ENCODE measurements around the gene ZNF296. TPM values are rescaled to one million over a fixed set of nuclear protein-coding genes. Genes with fewer than 3 reads are reported as not detected.
A peak's percentile ranks its signal among the peaks of the same experiment; 100 is the strongest.
"Not testable (repeated sequence)": the region's sequence is repeated elsewhere in the genome, so short reads cannot be mapped to it uniquely, and the experiment has no call there.

ZNF296 gene
- 10 to 100 TPM in 2 of 3 donors, 1 to 10 TPM in 1; 4.0 to 25.6 (median 12.4) TPM for polyA plus RNA-seq

DNA sequence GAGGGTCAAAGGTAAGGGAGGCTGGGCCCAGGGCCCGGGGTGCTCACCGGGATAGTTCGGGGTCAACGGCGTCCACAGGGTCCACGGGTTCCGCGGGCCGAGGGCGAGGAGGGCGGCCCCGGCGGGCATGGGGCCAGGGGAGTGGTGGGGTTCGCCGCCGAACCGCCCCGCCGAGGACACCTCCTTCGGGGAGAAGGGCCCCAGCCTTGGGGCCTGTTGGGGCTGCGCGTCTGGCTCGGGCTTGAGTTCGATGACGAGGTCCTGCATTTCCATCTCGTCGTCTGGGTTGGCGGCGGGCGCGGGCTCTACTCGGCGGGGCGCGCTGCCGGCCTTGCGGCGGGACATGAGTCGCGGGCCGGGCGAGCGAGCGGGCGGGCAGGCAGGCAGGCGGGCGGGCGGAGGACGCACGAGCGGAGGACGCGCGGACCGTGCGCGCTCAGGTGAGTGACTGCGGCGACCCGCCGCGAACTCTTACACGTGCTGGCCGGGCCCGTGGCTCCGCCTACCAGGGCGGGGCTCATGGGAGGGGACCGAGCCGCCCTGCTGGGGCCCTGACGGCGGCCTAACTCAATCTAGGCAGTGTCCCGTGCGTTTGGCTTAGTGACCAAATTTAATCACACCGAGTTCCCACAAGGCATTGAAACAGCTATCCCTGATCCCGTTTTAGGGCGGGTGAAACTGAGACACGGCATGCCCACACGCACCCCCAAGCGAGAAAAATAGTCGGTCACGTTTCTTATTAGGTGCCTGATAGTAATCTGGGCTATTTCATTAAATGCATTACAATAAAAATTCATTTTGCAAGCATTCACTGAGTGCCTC is at the start of gene ZNF296:
Gene ZNF296, minus strand, starts transcription at position 450 of the 822 bp plus-strand sequence. Its CDS starts 105 bp downstream, at position 345.
- H3K4me3 Mint-ChIP-seq: peak within 1 kb of the TSS; percentile 64 to 90 (median 88)
- peak within 1 kb of the TSS; percentile 75 to 94 (median 88) for H3K27ac Mint-ChIP-seq
- no peaks in the 10 kb centered on the region for H3K36me3 Mint-ChIP-seq
- H3K4me1 Mint-ChIP-seq: peaks cover 48 to 50% of the 10 kb centered on the region in 2 donors
- no peaks in the 10 kb centered on the region for H3K9me3 Mint-ChIP-seq
- peaks cover 0 to 17% (median 2%) of the 10 kb centered on the region in 3 donors for H3K27me3 Mint-ChIP-seq (ENCODE audit: low read depth in 3 of 3)
- peak; percentile 73 to 78 (median 78) for DNase-seq

DNA sequence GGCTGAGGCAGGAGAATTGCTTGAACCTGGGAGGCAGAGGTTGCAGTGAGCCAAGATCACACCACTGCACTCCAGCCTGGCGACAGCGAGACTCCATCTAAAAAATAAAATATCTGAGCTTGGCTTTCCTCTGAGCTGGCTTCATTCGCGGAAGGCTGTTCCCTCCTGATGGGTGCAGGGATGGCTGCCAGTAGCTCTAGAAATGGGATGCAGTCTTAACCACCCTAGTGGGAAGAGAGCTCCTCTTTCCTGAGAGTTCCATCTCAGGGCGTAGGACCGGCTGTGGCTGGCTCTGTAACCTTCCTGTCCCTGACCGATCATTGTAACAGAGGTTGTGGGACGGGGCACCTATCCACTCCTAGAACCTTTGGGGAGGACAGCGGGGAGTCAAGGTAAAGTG is 49.1 kb upstream of the ZNF296 start:
- no peak for DNase-seq
- no peaks in the 10 kb centered on the region for H3K9me3 Mint-ChIP-seq
- H3K4me3 Mint-ChIP-seq: no peak overlapping the region
- H3K27me3 Mint-ChIP-seq (ENCODE audit: low read depth in 3 of 3): peaks cover 0 to 2% (median 0%) of the 10 kb centered on the region in 3 donors
- no peaks in the 10 kb centered on the region for H3K36me3 Mint-ChIP-seq
- peaks cover 36 to 40% of the 10 kb centered on the region in 2 donors for H3K4me1 Mint-ChIP-seq
- no peak overlapping the region for H3K27ac Mint-ChIP-seq

DNA sequence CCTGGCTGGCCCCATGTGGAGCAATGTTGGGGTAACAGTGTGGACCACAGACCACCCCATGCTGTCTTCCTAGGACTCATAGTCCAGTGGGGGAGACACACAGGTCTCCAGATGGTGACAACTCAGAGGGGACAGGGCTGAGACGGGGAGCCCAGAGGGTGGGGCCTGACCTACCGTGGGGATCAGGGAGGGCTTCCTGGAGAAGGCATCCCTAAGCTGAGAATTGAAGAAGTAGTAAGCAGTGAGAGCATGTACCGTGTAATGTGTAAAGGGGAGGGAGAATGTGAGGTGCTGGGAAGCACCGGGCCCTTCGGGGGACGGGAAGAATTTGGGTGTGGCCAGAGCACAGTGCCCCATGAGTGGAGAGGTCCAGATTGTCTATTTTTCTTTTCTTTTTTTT is 47.7 kb upstream of the ZNF296 start:
- Mint-ChIP-seq H3K4me1 (peaks cover 46 to 50% of the 10 kb centered on the region in 2 donors), H3K27me3 (ENCODE audit: low read depth in 3 of 3) (peaks cover 0 to 2% (median 0%) of the 10 kb centered on the region in 3 donors), H3K27ac (peak overlapping the region in 1 of 6 donors; percentile 40), H3K9me3 (no peaks in the 10 kb centered on the region), H3K36me3 (no peaks in the 10 kb centered on the region), H3K4me3 (no peak overlapping the region)
- DNase-seq: no peak

DNA sequence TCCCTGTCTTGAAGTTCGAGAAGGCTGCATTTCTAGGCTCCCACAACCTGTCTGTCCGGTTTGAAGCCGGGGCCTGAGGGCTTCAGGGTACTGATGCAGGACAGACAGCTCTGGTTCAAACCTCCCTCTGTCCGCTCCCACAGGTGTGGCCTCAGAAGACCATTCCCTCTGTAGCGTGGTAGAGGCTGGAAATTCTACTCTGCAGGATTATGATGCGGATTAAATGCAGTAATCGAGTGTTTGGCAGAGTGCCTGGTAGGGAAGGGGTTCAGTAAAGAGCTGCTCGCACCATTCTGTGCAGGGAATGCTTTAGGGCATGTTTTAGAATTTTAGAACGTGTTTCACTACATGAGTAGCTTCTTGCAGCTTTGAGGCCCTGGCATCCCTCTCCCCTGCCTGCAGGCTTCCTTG is 47.2 kb upstream of the ZNF296 start:
- Mint-ChIP-seq H3K27me3 (ENCODE audit: low read depth in 3 of 3) (no peaks in the 10 kb centered on the region), H3K9me3 (no peaks in the 10 kb centered on the region), H3K4me3 (no peak overlapping the region), H3K27ac (no peak overlapping the region), H3K4me1 (peaks cover 51 to 55% of the 10 kb centered on the region in 2 donors), H3K36me3 (no peaks in the 10 kb centered on the region)
- DNase-seq: no peak

DNA sequence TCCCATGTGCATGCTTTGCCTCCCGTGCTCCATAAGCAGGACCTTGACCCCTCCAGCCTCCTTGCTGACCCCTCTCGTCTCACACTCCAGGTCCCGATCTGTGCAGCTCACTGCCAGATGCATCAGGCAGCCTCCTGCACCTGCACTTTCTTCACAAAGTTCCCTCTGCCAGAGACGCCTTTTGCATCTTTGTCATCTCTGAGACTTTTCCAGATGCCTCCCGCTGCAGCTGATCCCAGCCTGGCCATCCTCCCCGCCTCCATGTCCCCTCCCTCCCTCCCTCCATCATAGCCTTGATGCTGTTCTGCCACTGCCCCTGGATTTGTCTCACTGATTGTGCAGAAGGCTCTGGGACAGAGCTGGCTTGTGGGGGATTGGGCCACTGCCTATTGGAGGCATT is 46.6 kb upstream of the ZNF296 start:
- H3K27ac Mint-ChIP-seq: peak overlapping the region in 2 of 6 donors; percentile 28 to 89
- no peaks in the 10 kb centered on the region for H3K9me3 Mint-ChIP-seq
- no peaks in the 10 kb centered on the region for H3K27me3 Mint-ChIP-seq (ENCODE audit: low read depth in 3 of 3)
- no peak for DNase-seq
- H3K36me3 Mint-ChIP-seq: no peaks in the 10 kb centered on the region
- peaks cover 57 to 62% of the 10 kb centered on the region in 2 donors for H3K4me1 Mint-ChIP-seq
- no peak overlapping the region for H3K4me3 Mint-ChIP-seq

DNA sequence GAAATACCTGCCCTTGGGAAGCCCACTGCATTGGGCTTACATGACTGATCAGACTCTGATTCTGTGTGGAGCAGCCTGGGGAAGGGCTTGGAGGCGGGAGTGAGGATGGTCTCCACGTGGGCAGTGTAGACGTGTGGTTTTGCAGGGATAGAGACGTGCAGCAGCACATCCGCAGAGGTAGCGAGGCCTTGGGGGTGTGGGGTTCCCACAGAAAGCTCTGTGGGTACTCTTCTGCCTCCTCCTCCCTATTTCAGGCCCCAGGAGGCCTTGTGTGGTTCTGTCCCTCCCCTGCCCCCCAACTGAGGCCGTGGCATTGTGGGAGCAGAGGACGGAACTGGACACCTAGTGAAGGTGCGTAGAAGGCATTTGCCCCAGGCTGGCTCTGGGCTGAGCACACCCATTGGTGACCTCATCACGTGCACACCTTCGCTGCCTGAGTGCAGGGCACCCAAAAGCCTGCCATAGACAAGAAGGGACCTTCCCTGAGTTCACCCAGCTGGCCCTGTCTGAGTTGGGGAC is 45.6 kb upstream of the ZNF296 start:
- H3K27me3 Mint-ChIP-seq (ENCODE audit: low read depth in 3 of 3): peaks cover 0 to 1% (median 0%) of the 10 kb centered on the region in 3 donors
- no peaks in the 10 kb centered on the region for H3K36me3 Mint-ChIP-seq
- H3K27ac Mint-ChIP-seq: peak overlapping the region in 4 of 6 donors; percentile 29 to 79 (median 34)
- H3K4me3 Mint-ChIP-seq: peak overlapping the region in 2 of 5 donors; percentile 8 to 36
- peaks cover 67 to 71% of the 10 kb centered on the region in 2 donors for H3K4me1 Mint-ChIP-seq
- DNase-seq: no peak
- no peaks in the 10 kb centered on the region for H3K9me3 Mint-ChIP-seq

DNA sequence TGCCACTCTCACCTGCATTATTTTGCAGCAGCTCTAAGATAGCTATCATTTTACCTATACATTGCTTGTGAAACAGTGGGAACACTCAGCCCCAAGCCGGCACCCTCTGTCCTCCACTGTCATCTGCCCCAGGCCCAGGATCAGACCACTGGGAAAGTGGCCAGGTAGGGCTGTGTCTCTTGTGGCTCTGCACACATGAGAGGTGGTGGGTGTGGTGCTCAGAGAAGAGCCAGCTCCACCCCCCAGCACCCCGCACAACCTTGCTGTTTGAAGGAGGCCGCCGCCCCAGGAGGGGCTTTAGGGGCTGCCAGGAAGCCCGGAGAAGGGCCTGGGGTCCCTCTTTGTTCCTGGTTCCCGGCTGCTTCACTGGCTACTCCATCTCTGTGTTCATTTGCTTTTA is 43.3 kb upstream of the ZNF296 start:
- Mint-ChIP-seq H3K9me3 (no peaks in the 10 kb centered on the region), H3K4me1 (peaks cover 72 to 76% of the 10 kb centered on the region in 2 donors), H3K27ac (peak overlapping the region in 3 of 6 donors; percentile 23 to 39 (median 24)), H3K27me3 (ENCODE audit: low read depth in 3 of 3) (peaks cover 0 to 2% (median 0%) of the 10 kb centered on the region in 3 donors), H3K4me3 (peak overlapping the region in 3 of 5 donors; percentile 27 to 65 (median 29)), H3K36me3 (no peaks in the 10 kb centered on the region)
- DNase-seq: no peak

DNA sequence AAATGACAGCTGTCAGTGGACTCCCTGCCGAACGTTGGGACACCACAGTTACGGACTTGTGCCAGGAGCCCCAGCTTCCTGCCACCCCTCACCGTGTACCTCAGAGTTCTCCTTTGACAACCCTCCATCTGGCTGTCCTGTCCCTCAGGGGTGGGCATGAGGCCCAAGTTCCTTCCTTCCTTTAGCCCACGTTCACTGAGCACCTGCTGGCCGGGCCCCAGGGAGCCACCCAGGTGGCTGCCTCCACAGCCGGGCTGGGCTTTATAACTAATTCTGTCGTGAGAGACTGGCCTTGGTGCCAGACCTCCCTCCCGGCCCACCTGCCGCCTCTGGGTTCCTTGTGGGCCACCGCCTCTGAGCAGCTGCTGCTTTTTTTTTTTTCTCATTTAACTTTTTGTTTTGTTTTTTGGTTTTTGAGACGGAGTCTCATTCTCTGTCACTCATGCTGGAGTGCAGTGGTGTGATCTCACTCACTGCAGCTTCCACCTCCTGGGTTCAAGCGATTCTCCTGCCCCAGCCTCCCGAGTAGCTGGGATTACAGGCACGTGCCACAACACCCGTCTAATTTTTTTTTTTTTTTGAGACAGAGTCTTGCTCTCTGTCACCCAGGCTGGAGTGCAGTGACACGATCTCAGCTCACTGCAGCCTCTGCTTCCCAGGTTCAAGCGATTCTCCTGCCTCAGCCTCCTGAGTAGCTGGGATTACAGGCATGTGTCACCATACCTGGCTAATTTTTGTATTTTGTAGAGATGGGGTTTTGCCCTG is 42.5 kb upstream of the ZNF296 start:
- Mint-ChIP-seq H3K27ac (peak overlapping the region; percentile 23 to 82 (median 75)), H3K4me1 (peaks cover 72 to 74% of the 10 kb centered on the region in 2 donors), H3K4me3 (peak overlapping the region; percentile 49 to 71 (median 65))
- not testable (repeated sequence) for H3K9me3 Mint-ChIP-seq; H3K36me3 Mint-ChIP-seq; DNase-seq; H3K27me3 Mint-ChIP-seq (ENCODE audit: low read depth in 3 of 3)

DNA sequence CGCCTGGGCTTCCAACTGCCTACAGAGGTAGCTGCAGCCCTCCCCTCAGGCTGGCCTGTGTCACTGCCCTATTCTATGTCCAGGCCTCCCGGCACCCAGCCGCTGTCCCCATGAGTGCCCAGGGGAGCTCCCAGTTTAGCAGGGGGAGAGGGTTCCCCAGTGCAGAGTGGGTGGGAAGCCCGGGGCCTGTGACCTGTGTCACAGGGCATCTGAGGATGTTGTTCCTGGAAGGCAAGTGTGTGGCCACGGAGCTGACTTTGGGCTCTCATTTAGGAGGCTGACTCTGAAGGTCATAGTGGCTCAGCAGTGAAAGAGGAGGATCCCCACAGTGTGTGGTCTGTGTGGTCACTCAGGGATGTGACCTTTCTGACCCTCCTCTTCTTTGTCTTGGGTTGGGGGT is 41.8 kb upstream of the ZNF296 start:
- H3K27ac Mint-ChIP-seq: peak overlapping the region in 4 of 6 donors; percentile 48 to 82 (median 75)
- peaks cover 72 to 73% of the 10 kb centered on the region in 2 donors for H3K4me1 Mint-ChIP-seq
- H3K36me3 Mint-ChIP-seq: no peaks in the 10 kb centered on the region
- peaks cover 0 to 2% (median 0%) of the 10 kb centered on the region in 3 donors for H3K27me3 Mint-ChIP-seq (ENCODE audit: low read depth in 3 of 3)
- peak overlapping the region in 2 of 5 donors; percentile 49 to 65 for H3K4me3 Mint-ChIP-seq
- no peaks in the 10 kb centered on the region for H3K9me3 Mint-ChIP-seq
- no peak for DNase-seq

DNA sequence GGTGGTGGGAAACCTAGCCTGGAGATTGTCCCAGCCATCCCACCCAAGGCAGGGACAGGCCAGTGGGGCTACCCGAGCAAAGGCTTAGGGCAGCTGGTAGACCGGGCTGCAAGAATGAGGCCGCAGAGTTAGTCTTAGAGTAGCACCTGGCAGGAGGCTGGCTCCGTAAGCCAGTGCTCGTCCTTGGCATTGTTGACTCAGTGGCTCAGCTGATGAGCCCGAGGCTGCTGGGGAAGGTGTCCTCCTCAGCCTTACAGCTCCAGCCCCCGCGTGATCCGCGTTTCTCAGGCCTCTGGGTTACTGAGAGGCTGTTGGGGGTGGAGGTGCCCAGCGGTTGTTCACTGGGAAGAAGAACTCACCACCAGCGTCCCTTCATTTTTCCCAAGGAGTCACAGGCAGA is 41.4 kb upstream of the ZNF296 start:
- no peaks in the 10 kb centered on the region for H3K36me3 Mint-ChIP-seq
- no peaks in the 10 kb centered on the region for H3K9me3 Mint-ChIP-seq
- peak overlapping the region in 3 of 6 donors; percentile 17 to 76 (median 48) for H3K27ac Mint-ChIP-seq
- H3K27me3 Mint-ChIP-seq (ENCODE audit: low read depth in 3 of 3): peaks cover 0 to 2% (median 0%) of the 10 kb centered on the region in 3 donors
- peak overlapping the region in 1 of 5 donors; percentile 10 for H3K4me3 Mint-ChIP-seq
- H3K4me1 Mint-ChIP-seq: peaks cover 72% of the 10 kb centered on the region in 2 donors
- no peak for DNase-seq

DNA sequence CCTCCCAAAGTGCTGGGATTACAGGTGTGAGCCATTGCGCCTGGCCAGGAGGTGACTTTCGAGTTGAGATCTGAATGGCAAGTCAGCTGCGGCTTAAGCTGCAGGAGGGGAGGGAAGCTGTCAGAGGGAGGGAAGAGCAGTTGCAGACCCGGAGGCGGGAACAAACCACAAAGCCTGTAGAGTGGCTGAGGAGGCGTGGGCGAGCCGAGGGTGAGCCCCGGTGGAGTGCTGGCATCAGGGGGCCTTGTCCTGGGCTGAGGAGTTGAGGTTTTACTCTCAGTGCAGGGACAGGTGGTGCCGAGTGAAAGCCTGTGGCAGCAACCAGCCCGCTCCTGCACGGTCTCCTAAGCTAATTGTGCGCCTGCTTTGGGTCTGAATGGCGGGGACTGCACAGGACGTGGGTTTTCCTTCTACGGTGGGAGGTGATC is 40.9 kb upstream of the ZNF296 start:
- peak overlapping the region in 5 of 6 donors; percentile 17 to 80 (median 43) for H3K27ac Mint-ChIP-seq
- no peaks in the 10 kb centered on the region for H3K36me3 Mint-ChIP-seq
- H3K4me1 Mint-ChIP-seq: peaks cover 67% of the 10 kb centered on the region in 2 donors
- H3K9me3 Mint-ChIP-seq: no peaks in the 10 kb centered on the region
- peak in 2 of 3 donors; percentile 13 for DNase-seq
- peak overlapping the region in 4 of 5 donors; percentile 33 to 60 (median 44) for H3K4me3 Mint-ChIP-seq
- peaks cover 0 to 2% (median 0%) of the 10 kb centered on the region in 3 donors for H3K27me3 Mint-ChIP-seq (ENCODE audit: low read depth in 3 of 3)

DNA sequence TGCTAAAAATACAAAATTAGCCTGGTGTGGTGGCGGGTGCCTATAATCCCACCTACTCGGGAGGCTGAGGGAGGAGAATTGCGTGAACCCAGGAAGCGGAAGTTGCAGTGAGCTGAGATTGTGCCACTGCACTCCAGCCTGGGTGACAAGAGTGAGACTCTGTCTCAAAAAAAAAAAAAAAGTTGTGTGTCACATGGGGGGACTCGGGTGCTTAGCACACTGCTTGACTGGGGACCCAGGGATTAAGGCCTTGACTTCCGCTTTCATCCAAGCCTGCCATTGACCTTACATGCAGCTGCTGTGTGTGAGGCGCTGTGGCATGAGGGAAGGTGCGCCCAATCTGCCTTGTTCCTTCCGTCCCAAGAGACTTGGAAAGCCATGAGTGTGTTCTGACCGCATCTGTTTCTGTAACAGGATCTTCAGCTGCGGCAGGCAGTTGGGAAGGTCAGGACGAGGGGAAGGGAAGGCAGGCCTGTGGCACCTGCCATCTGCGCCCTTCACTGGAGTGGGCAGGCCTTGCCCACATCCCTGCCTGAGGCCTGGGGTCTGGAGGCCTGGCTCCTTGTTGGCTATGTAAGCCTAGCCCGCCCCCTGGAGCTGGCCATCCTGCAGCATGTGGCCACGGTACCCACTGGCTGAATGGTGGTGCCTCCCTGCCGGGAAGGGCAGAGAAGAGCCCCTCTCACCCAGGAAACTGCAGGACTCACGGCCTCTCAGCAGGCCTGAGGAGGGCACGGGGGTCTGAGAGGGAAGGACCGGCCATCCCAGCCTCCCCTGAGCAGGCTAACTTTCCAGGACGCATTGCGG is 39.7 kb upstream of the ZNF296 start:
- Mint-ChIP-seq H3K9me3 (no peaks in the 10 kb centered on the region), H3K36me3 (no peaks in the 10 kb centered on the region), H3K27me3 (ENCODE audit: low read depth in 3 of 3) (peaks cover 0 to 2% (median 0%) of the 10 kb centered on the region in 3 donors), H3K27ac (no peak overlapping the region), H3K4me3 (peak overlapping the region in 1 of 5 donors; percentile 60), H3K4me1 (peaks cover 55% of the 10 kb centered on the region in 2 donors)
- DNase-seq: no peak

DNA sequence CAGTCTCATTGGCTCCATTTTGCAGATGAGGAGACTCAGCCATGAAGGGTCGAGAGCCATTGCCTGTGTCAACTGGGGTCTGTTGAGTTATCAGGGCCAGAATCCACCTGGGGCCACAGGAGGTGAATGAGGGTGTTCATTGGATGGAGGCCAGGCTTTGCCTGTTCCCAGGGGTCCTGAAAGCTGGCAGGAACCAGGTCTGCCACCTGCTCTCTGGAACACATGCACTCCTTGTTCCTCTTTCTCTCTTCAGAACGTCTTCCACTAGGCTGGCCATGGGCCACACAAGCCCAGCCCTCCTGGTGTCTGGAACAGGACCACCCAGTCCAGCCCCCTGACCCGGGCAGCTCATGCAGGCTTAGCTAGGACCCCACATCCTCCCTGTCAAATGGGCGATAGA is 37.8 kb upstream of the ZNF296 start:
- DNase-seq: no peak
- Mint-ChIP-seq H3K4me3 (no peak overlapping the region), H3K4me1 (peaks cover 40 to 43% of the 10 kb centered on the region in 2 donors), H3K36me3 (no peaks in the 10 kb centered on the region), H3K27ac (no peak overlapping the region), H3K9me3 (no peaks in the 10 kb centered on the region), H3K27me3 (ENCODE audit: low read depth in 3 of 3) (peaks cover 0 to 2% (median 0%) of the 10 kb centered on the region in 3 donors)

All from immature natural killer cell (primary cell).